HG02642 (cell line): ENCODE data around the gene C17orf113.

Experiments
- ATAC-seq: cut with Tn5 transposase; IDR thresholded peaks from one replicate; pipeline ENCODE4 v1.9.1; 2021; ENCODE audit warnings: mild to moderate bottlenecking; ENCODE audit not compliant: unreplicated experiment, poor library complexity

C17orf113 gene

GRCh38 chr17:42072323-42073187 is 22.2 kb upstream of the C17orf113 start:
- no peak for ATAC-seq

DNA sequence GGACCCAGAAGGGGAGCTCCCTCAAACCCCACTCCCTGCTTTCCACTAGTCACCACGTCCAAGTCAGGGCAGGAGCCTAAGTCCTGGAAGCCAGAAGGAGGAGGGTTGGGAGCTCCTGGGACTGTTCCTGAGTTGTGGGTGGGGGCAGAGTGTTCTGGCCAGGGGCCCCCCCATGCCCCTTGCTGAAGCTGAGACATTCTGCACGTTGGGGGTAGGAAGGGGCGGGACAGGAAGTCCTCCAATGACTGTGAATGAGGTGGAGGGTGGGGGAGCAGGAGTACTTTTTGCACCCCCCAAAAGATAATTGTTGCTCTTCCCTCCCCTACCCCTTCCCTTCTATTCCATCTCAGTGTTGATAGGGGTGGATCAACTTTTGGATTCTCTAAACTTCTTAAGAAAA is 21.4 kb upstream of the C17orf113 start:
- no peak for ATAC-seq

DNA sequence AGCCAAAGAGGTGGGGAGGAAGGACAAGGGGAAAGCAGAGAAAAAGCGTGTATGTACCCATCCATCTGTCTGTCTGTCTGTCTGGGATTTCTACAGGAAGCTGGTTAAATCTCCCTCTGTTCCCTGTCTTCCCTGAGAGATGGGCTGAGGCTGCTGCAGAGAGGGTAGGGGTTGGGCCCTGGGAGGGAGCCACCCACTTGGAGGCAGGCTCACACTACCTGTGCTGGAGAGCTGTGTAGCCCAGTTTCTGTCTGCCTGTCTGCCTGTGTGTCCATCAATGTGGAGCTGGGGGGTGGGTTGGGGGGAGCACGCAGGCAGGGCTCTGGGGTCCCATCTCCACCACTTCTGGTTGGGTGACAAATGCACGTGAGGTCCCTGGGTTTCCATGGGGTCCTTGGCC is 18.6 kb upstream of the C17orf113 start:
- ATAC-seq = no peak

- no peak for ATAC-seq
Observed at GRCh38 chr17:42067371-42068091, 17.1 kb upstream of the C17orf113 start.

GRCh38 chr17:42065201-42065600 is 14.8 kb upstream of the C17orf113 start:
- ATAC-seq = no peak

- ATAC-seq = no peak
Observed at GRCh38 chr17:42062681-42063080, 12.3 kb upstream of the C17orf113 start.

- ATAC-seq = no peak
Observed at GRCh38 chr17:42061646-42062487, 11.5 kb upstream of the C17orf113 start.

DNA sequence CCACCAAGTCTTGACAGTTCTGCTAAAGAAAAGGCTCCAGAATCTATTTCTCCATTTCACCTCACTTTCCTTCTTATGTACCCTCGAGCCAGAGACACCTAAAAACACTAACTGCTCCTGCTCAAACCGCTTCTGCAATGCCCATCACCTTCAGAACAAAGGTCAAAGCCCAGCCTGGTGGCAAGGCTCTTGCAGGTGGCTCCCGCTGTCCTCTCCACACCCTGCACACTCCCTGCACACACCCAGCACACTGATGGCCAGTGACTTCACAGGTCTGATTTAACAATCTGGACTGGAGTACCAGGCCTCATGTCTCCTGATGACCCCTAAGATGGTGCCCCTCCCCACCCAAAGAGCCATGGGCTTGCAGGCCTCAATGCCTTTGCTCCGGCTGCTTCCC is 9.8 kb upstream of the C17orf113 start:
- no peak for ATAC-seq

- ATAC-seq = no peak
Observed at GRCh38 chr17:42059815-42060214, 9.4 kb upstream of the C17orf113 start.

DNA sequence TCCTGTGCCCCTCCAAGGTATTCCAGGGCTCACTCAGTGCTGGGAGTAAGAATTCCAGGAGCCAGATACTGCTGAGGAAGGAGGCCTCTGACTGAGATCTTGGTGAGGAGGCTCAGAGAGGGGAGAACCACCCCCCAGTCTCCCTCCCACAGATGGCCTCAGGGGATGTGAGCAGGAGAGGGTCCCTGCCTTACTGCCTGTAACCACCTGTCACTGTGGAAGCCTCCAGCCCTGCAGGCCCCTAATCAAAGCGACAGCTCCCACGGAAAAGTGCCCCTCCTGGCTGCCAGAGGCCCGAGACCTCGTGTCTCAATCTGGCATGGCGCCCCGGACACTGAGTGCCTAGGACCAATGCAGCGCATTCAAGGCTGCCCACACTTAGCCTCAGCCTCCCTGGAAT is 7.7 kb upstream of the C17orf113 start:
- no peak for ATAC-seq

DNA sequence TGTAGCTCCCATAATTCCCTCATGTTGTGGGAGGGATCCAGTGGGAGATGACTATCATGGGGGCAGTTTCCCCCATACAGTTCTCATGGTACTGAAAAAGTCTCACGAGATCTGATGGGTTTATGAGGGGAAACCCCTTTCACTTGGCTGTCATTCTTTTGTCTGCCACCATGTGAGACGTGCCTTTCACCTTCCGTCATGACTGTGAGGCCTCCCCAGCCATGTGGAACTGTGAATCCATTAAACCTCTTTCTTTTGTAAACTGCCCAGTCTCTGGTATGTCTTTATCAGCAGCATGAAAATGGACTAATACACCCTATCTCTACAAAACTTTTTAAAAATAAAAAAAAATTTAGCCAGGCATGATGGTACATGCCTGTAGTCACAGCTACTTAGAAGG is 6.2 kb upstream of the C17orf113 start:
- no peak for ATAC-seq

GRCh38 chr17:42055496-42055895 is 5.1 kb upstream of the C17orf113 start:
- no peak for ATAC-seq

DNA sequence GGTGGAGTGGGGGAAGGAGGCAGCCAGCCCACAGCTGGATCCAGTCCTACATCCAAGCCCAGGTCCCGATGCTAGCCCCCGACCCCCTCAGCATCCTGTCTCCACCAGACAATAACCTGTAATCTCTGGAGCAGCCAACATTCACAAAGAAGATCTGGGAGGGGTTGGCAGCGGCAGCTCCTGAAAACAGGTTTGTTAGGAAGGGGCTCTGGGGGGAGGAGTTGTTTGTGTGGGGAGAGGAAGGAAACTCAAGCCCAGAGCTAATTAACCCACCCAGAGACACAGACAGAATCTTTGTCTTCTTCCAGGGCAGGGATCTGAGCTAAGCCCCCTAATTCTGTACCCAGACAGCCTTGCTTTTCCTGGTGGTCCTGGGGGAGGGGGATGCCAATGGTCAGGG is 4.6 kb upstream of the C17orf113 start:
- no peak for ATAC-seq

- ATAC-seq = no peak
Observed at GRCh38 chr17:42053731-42054500, 3.5 kb upstream of the C17orf113 start.

- ATAC-seq = no peak
Observed at GRCh38 chr17:42052346-42052877, 2.0 kb upstream of the C17orf113 start.

DNA sequence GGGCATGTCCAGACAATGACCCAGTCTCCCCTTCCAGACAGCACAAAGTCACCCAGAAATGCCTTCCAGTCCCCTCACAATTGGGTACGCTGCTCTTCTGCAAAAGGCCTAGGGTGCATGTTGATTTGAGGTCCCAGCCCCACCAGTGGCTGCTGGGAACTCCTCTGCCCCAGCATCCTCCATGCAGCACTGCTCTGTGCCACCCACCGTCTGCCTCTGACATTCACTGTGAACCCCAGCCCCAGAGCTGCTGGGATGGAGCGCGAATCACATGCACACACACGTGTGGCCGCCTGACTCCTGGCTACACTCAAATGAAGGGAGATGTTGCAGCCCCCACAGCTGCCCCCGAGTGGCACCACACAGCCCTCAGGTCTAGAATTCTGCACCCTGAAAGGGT is 1.2 kb upstream of the C17orf113 start:
- ATAC-seq = no peak

DNA sequence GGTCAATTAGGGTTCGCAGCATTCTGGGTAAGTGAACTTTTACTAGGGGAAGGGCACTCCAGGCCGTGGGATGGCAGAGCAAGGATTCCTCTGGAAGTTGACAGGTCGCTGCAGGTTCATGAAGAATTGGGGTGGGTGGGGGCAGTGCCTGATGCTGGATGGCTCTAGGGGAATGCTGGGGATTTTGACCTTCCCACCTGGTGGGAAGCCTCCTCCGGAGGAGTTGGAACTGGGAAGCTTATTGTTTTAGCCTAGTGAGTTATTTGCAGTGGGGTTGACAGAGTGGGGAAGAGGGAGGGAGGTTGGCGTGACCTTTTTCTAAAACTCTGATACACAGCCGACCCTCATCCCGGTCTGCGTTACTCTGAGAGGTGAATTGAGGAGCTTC is 606 bp upstream of the C17orf113 start:
- no peak for ATAC-seq

- no peak for ATAC-seq
Observed at GRCh38 chr17:42049834-42050392, 488 bp downstream of the C17orf113 start.

DNA sequence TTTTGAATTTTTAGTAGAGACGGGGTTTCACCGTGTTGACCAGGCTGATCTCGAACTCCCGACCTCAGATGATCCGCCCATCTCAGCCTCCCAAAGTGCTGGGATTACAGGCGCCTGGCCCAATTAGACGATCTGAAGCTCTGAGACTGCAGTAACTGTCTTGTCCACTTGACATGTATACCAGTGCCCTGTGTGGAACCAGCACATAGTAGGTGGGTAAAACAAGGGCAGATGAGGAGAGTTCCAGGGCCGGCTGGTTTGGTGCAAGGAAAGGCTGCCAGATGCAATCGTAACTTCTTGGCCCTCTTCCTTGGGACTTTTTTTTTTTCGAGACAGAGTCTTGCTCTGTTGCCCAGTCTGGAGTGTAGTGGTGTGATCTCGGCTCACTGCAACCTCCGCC is 3.1 kb downstream of the C17orf113 start:
- ATAC-seq = no peak

DNA sequence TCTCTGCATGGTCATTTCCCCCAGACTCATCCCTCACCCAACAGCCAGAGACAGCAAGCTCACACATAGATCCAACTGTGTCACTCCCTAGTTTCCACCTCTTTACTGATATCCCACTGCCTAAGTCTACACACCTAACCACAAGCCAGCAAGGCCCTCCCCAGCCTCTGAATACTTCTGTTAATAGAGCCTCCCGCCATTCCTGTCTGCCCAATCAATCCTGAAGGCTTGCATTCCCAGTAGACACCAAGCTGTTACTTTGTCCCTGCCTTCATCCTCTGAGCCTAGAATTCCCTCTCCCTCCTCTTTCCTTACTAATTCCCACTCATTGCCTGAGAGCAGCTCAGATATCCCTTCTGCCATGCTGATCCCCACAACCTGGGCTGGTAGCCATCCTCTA is 4.7 kb downstream of the C17orf113 start:
- ATAC-seq = no peak
